Activated CD4-positive, alpha-beta T cell treated with anti-CD3 and anti-CD28 coated beads, Interleukin-2, amount 50 U/mL, for 4 hours (primary cell): ENCODE data around the gene LRRC58.

ENCODE experiments used
- DNase-seq, 2 experiments: peaks; one replicate each; pipeline ENCODE4 v3.0.0-alpha.2; 2020

Gene LRRC58

DNA sequence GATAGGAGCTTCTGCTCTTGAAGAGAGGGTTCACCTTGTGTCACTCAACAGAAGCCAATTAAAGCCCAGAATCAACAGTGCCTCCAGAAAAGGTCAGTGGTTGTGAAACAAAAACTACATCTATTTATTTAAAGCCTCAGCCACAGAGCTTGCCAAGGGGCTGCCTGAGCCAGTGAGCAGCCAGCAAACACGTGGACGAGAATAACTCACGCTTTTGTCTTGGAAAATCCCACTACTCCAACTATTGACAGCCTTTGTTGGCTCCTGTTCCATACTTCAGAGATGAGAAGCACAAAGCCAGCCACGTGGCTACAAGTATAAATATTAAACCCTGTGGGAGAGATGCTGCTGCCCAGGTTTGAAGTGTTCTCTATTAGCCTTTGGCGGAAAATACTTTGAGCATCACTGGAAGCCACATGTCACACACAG, 74.4 kb downstream of the LRRC58 start:
- no peak for DNase-seq
